ENCODE measurements around the gene ANKRD16. TPM values are rescaled to one million over a fixed set of nuclear protein-coding genes. Genes with fewer than 3 reads are reported as not detected.

The ANKRD16 gene
- total and polyA plus RNA-seq, 2 experiments from 2014 or later: 6.4 to 16.1 TPM

DNA sequence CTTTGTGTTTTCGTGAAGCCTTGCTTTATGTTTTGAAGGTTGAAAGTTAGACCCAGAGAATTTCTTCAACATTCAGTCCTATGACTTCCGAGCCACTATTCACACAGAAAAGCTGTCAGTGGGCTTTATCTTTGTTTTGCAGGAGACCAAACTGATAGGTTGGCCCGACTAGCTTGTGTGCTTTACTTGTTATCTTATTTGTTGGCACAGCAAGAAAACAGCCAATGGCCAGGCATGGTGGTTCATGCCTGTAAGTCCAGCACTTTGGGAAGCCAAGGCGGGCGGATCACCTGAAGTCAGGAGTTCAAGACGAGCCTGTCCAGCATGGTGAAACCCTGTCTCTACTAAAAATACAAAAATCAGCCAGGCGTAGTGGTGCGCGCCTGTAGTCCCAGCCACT is 60.4 kb downstream of the ANKRD16 start (continued):
- no peak for TF ChIP-seq CTCF (conservative IDR thresholded peaks at IDR 0.05; ENCODE audit: low read depth in 2 of 2)
- no peak for TF ChIP-seq EZH2 (IDR thresholded peaks at IDR 0.05; ENCODE audit: low read depth, unreplicated experiment)
- no peak for TF ChIP-seq NANOG (IDR thresholded peaks at IDR 0.05; ENCODE audit: borderline replicate concordance)

DNA sequence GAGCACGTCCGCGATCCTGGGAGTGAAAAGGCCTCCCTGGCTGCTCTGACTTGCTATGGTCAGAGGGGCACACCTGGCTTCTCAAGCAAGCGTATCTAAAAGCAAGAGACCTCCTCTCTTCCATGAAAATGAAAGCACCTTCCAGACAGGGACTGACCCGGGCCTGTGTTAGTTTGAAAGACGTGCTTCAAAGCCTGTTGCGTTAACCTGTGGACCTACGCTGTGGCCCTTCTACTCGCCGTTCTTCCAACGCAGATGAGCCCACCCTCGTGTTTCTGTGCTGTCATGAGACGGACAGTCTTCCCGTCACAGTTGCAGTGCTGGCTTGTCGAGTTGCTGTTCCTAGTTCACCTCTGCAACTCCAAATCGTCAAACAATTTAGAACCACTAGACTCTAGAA is 61.0 kb downstream of the ANKRD16 start:
- no peaks in the 10 kb centered on the region for H3K36me3 Mint-ChIP-seq (ENCODE audit: low read depth)
- no peaks in the 10 kb centered on the region for H3K4me1 ChIP-seq (ENCODE audit: insufficient read depth)
- no peak overlapping the region for H3K4me2 ChIP-seq
- H3K27ac ChIP-seq (ENCODE audit: low read depth): no peak overlapping the region
- no peaks in the 10 kb centered on the region for H3K36me3 ChIP-seq (ENCODE audit: insufficient read depth)
- H3K4me1 Mint-ChIP-seq: no peaks in the 10 kb centered on the region
- no peak overlapping the region for H3K4me3 ChIP-seq
- H3K9me2 ChIP-seq (ENCODE audit: insufficient read depth): no peaks in the 10 kb centered on the region
- H2AFZ ChIP-seq: peak overlapping the region; percentile 66
- no peaks in the 10 kb centered on the region for H3F3A ChIP-seq (replicated peaks; ENCODE audit: low read depth)
- no peaks in the 10 kb centered on the region for H4K20me1 ChIP-seq (replicated peaks; ENCODE audit: insufficient read depth)
- no peaks in the 10 kb centered on the region for H3K79me2 ChIP-seq (replicated peaks; ENCODE audit: insufficient read depth)
- TF ChIP-seq NANOG (IDR thresholded peaks at IDR 0.05; ENCODE audit: borderline replicate concordance) (no peak), ZNF462 (CRISPR knock-in tag; IDR thresholded peaks at IDR 0.05) (no peak), JUNB (IDR thresholded peaks at IDR 0.05; ENCODE audit: unreplicated experiment) (no peak), EZH2 (IDR thresholded peaks at IDR 0.05; ENCODE audit: low read depth, unreplicated experiment) (no peak), STAT1 (IDR thresholded peaks at IDR 0.05; ENCODE audit: unreplicated experiment) (no peak), ZNF114 (CRISPR knock-in tag; IDR thresholded peaks at IDR 0.05) (no peak)
- no peaks in the 10 kb centered on the region for H3K9me3 Mint-ChIP-seq
- DNase-seq (ENCODE audit: low spot score) (no peak), ATAC-seq (no peak)
- H3K27me3 Mint-ChIP-seq (ENCODE audit: insufficient read depth, low read depth, poor library complexity): peaks cover 2% of the 10 kb centered on the region
- no peaks in the 10 kb centered on the region for H3K27me3 ChIP-seq (ENCODE audit: insufficient read depth)
- no peak overlapping the region for H3K4me3 Mint-ChIP-seq
- H3K27ac Mint-ChIP-seq: no peak overlapping the region

Measured in GM23338 (cell line).